RWPE1 (cell line): ENCODE measurements around the gene WDR18.

Experiments used
- CTCF ChIA-PET: fragments of 350-600 bp; sonication (Branson Sonifier 250); formaldehyde crosslinking; extraction: SDS; loops from one replicate; lab custom pipeline; 2021; lab: Yijun Ruan, JAX
- POLR2A ChIA-PET: fragments of 400-600 bp; formaldehyde crosslinking; extraction: SDS; loops from one replicate; lab custom pipeline; 2020; ENCODE audit warnings: antibody characterized with exemption; ENCODE audit not compliant: low non-redundant PET; lab: Yijun Ruan, JAX
- DNase-seq: peaks from one replicate; pipeline ENCODE4 v3.0.0; 2012; ENCODE audit warnings: low spot score
- H3K27ac ChIP-seq: fragments of 450-650 bp; 2 replicates; pipeline ENCODE4 v1.5.1; 2017
- TF ChIP-seq, protein P1 (sequence below): fragments of 450-650 bp; conservative IDR thresholded peaks from 2 replicates; pipeline ENCODE4 v1.5.1; 2017; ENCODE audit warnings: low read depth, mild to moderate bottlenecking

Gene WDR18

GRCh38 chr19:960020-960419 is 24.1 kb upstream of the WDR18 start:
- H3K27ac ChIP-seq, result no peak overlapping the region
- ChIA-PET CTCF (interaction anchor here (0.7 kb wide), 1 partner anchor 244 kb away, joined by 3 read pairs; no protein-coding TSS in a partner anchor), POLR2A (no interaction called here)
- DNase-seq, result no peak
- TF ChIP-seq, protein P1, sequence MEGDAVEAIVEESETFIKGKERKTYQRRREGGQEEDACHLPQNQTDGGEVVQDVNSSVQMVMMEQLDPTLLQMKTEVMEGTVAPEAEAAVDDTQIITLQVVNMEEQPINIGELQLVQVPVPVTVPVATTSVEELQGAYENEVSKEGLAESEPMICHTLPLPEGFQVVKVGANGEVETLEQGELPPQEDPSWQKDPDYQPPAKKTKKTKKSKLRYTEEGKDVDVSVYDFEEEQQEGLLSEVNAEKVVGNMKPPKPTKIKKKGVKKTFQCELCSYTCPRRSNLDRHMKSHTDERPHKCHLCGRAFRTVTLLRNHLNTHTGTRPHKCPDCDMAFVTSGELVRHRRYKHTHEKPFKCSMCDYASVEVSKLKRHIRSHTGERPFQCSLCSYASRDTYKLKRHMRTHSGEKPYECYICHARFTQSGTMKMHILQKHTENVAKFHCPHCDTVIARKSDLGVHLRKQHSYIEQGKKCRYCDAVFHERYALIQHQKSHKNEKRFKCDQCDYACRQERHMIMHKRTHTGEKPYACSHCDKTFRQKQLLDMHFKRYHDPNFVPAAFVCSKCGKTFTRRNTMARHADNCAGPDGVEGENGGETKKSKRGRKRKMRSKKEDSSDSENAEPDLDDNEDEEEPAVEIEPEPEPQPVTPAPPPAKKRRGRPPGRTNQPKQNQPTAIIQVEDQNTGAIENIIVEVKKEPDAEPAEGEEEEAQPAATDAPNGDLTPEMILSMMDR, result no peak

DNA sequence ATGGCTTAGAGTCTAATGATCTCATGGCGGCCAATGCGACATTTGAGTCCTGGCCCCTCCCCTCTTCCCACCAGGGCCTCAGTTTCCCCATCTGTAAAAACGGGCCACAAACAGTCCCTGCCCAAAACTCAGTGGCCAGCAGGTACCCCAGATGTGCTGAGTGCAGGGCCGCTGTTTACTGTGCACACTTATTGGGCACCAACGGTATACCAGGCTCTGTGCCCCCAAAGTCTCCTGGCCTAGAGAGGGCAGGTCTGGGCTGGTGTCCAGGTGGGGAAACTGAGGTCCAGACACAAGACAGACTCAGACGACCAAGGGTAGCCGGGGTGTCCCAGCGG is 23.6 kb upstream of the WDR18 start:
- TF ChIP-seq, protein P1, result no peak
- ChIA-PET POLR2A (no interaction called here), CTCF (no interaction called here)
- DNase-seq, result no peak
- no peak overlapping the region for H3K27ac ChIP-seq

DNA sequence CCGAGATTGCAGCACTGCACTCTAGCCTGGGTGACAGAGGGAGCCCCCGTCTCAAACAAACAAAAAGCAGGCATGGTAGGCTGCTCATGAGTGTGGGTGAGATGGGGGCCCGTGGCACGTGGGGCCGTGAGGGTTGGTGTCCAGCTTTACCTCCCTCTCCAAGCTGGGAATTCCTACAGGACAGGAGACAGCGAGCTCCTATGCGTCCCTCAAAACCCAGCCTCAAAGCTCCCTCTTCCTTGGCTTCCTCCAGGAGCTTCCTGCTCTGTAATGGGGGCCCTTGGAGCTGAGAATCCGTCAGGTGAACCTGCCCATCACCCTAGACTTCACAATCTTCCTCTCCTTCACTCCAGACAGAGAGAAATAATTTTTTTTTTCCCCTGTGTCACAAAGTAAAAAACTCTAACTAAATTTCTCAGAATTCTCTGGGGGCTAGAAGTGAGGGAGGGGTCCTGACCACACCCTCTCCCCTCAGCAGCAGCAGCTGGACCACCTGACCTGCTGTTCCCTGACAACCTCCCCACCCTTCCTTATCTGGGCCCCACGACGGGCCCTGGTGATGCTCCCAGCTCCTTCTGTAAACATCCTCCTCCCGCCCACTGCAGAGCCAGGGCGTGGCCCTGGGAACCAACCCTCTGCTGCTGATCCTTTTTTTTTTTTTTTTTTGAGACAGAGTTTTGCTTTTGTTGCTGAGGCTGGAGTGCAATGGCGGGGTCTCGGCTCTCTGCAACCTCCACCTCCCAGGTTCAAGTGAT is 22.1 kb upstream of the WDR18 start:
- DNase-seq, result no peak
- TF ChIP-seq, protein P1, result no peak
- CTCF ChIA-PET, result interaction anchor here (0.6 kb wide), 1 partner anchor 13 kb away, joined by 6 read pairs; no protein-coding TSS in a partner anchor
- H3K27ac ChIP-seq, result peak overlapping the region; percentile 22
- POLR2A ChIA-PET, result no interaction called here

DNA sequence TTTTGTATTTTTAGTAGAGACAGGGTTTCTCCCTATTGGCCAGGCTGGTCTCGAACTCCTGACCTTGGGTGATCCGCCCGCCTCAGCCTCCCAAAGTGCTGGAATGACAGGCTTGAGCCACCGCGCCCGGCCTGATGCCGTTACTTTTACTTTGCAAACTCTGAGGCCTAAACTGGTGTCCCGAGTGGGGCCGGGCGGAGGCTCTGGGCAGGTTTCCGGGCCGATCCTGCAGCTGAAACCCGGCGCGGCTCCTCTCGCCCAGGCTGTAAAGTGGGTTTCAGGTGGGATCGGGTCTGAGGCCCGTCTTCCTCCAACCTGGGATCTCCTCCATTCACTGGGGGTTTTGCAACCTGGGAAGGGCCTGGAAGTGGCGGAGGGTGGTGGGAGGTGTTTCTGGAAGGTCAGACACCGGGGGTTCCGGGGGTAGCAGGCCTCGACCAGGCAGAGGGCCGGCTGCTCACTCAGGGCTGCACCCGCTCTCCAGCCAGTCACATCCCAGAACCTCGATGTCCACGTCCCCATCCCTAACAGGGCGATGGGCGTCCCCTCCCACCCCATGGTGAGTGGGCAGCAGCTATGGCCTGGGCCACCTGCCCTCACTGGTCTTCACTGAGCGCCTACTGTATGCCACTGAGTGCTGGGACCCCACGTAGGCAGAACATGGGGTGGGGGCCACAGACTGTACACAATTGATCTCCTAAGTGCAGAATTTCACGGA is 21.3 kb upstream of the WDR18 start:
- CTCF ChIA-PET, result interaction anchor here (0.5 kb wide), 1 partner anchor 70 kb away, joined by 3 read pairs; no protein-coding TSS in a partner anchor
- TF ChIP-seq, protein P1, result no peak

GRCh38 chr19:963486-963951 is 20.6 kb upstream of the WDR18 start:
- TF ChIP-seq, protein P1, result no peak
- DNase-seq, result no peak
- no peak overlapping the region; the same call in 1 of the 2 replicates for H3K27ac ChIP-seq
- ChIA-PET CTCF (no interaction called here), POLR2A (no interaction called here)

More for the DNA sequence above, 21.3 kb upstream of the WDR18 start:
- POLR2A ChIA-PET, result no interaction called here
- peak overlapping the region; percentile 22; the same call in 1 of the 2 replicates for H3K27ac ChIP-seq
- no peak for DNase-seq

GRCh38 chr19:964116-964520 is 20.0 kb upstream of the WDR18 start:
- ChIA-PET CTCF (no interaction called here), POLR2A (no interaction called here)
- no peak overlapping the region for H3K27ac ChIP-seq
- TF ChIP-seq, protein P1, result no peak
- DNase-seq, result no peak
